ENCODE results near the gene GANAB.

GANAB gene

GRCh38 chr11:62580959-62581715 is 65.3 kb downstream of the GANAB start:
- TF ChIP-seq GATA3 (IDR thresholded peaks at IDR 0.05; ENCODE audit: low read depth, low read length) (no peak), GATA2 (IDR thresholded peaks at IDR 0.05; ENCODE audit: low read depth, low read length) (no peak)

- TF ChIP-seq GATA2 (IDR thresholded peaks at IDR 0.05; ENCODE audit: low read depth, low read length) (no peak), GATA3 (IDR thresholded peaks at IDR 0.05; ENCODE audit: low read depth, low read length) (no peak)
These were observed 67.2 kb downstream of the GANAB start for GRCh38 chr11:62579252-62579651.

DNA sequence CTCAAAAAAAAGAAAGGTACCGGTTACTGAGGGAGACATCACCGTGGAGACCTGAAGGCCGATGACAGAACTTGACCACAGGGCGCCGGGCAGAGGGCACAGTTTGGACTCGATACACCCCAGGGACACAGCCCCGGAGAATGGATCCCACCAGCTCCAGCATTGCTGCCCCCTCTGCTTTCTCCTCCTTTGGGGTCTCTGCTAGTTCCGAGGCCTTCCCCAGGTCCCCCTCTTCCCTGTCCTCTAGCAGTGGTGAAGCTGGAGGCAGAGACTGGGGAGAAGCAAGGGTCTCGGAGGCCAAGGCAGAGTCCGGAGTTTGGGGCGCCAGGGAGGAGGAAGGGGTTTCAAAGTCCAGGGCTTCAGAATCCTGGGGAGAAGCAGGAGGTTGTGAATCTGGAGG is 67.9 kb downstream of the GANAB start:
- no peak for TF ChIP-seq GATA2 (IDR thresholded peaks at IDR 0.05; ENCODE audit: low read depth, low read length)
- no peak for TF ChIP-seq GATA3 (IDR thresholded peaks at IDR 0.05; ENCODE audit: low read depth, low read length)

DNA sequence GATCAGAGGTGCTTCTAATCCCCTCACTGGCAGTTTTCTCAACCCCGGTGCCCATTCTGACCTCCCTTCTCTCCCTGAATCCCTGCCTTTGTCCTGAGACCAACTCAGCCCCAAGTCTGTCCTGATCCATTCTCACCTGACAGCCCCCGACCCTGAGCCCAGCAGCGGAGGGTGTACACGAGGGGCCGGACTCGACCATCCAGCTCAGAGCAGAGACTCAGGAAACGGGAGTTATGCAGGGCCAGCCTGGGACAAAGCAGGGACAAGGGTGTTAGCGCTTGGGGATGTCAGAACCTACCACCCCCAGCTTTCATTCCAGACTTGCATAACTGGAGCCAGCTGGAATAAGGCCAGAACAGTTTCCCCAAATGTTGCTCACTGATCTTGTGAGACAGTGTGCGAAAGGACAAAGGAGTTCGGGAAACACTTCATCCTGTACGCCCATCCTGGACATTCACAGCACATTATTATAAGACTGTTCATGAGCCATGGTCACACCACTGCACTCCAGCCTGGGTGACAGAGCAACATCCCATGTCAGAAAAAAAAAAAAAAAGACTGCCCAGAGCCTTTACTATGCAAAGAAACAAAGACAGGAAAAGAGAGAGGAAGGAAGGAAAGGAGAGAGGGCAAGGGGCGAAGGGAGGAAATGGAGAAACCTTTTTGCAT is 69.2 kb downstream of the GANAB start:
- TF ChIP-seq GATA3 (IDR thresholded peaks at IDR 0.05; ENCODE audit: low read depth, low read length) = no peak
- TF ChIP-seq GATA2 (IDR thresholded peaks at IDR 0.05; ENCODE audit: low read depth, low read length) = no peak

GRCh38 chr11:62575837-62576236 is 70.6 kb downstream of the GANAB start:
- TF ChIP-seq GATA2 (IDR thresholded peaks at IDR 0.05; ENCODE audit: low read depth, low read length) (no peak), GATA3 (IDR thresholded peaks at IDR 0.05; ENCODE audit: low read depth, low read length) (no peak)

DNA sequence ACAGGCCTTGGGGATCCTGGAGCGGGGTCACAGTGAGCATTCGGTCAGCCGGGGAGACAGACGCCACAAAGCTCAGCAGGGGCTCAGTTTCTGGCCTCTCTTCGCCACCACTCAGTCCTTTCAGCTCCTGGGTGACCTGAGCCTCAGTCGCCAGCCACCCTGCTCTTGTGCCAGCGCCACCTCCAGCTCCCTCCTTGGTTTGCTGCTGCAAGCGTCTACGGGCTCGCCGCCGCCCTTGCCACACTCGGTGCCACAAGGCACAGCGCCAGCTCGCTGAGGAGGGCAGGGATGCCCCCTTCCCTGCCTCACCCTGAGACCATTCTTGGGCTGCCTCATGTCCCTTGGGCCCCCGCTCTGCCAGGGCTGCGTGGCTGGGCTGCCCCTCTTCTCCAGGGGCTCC is 71.3 kb downstream of the GANAB start:
- no peak for TF ChIP-seq GATA3 (IDR thresholded peaks at IDR 0.05; ENCODE audit: low read depth, low read length)
- no peak for TF ChIP-seq GATA2 (IDR thresholded peaks at IDR 0.05; ENCODE audit: low read depth, low read length)

Data from SH-SY5Y (cell line).